K562 (cell line): ENCODE measurements around the gene JSRP1. TPM values are rescaled to one million over a fixed set of nuclear protein-coding genes. Genes with fewer than 3 reads are reported as not detected.

Experiments
- ETS2 ChIP-seq: IDR thresholded peaks from 2 replicates; pipeline ENCODE4 v1.6.1; 2016; ENCODE audit warnings: borderline replicate concordance, missing genetic modification characterization, mild to moderate bottlenecking, moderate library complexity, missing compliant biosample characterization; ENCODE audit not compliant: poor library complexity, severe bottlenecking
- HNRNPH1 ChIP-seq: fragments of 200-400 bp; formaldehyde crosslinking; optimal IDR thresholded peaks from 2 replicates; pipeline ENCODE3; 2017; ENCODE audit warnings: low read depth, mild to moderate bottlenecking, low read length, moderate library complexity
- KAT7 ChIP-seq: sonication (generic); formaldehyde crosslinking; IDR thresholded peaks from 2 replicates; pipeline ENCODE4 v1.8.0; 2022; ENCODE audit warnings: missing genetic modification reagents, mild to moderate bottlenecking, borderline replicate concordance
- MYNN ChIP-seq, 2 experiments: sonication (generic); formaldehyde crosslinking in 1 of 2; IDR thresholded peaks; 2 replicates each; pipeline versions ENCODE4 v1.5.0 to v1.6.1; 2016 to 2020; ENCODE audit warnings: antibody characterized with exemption in 1 of 2, missing genetic modification reagents in 1 of 2
- RBM34 ChIP-seq: fragments of 200-400 bp; formaldehyde crosslinking; IDR thresholded peaks from 2 replicates; pipeline ENCODE4 v1.6.1; 2018; ENCODE audit warnings: low read length, borderline replicate concordance; ENCODE audit not compliant: insufficient read depth
- ZNF354B ChIP-seq: fragments of 250-450 bp; sonication (Bioruptor Pico); IDR thresholded peaks from 2 replicates; pipeline ENCODE4 v1.4.0; 2020
- polyA plus RNA-seq, 8 experiments: library from polyadenylated mRNA; depleted of rRNA in 4 of 8; stranded (reverse) in 5 of 8; unstranded in 3 of 8; fragments of >200 nt; fragmentation: Nextera tagmentation in 2 of 8; fragmentation: Illumina TruSeq in 1 of 8; extraction: Ambion mirVana in 2 of 8; extraction: Trizol in 1 of 8; gene quantifications; 2 replicates each; pipeline versions ENCODE4 v1.2.1 to v1.2.3, GENCODE V29; 2011 to 2014; ENCODE audit warnings: inconsistent platforms in 1 of 8, missing spikeins in 1 of 8
- total RNA-seq, 7 experiments: library from RNA; depleted of rRNA in 6 of 7; stranded (reverse); fragments of >200 nt in 6 of 7; fragmentation: Illumina TruSeq in 2 of 7; extraction: Trizol in 2 of 7; gene quantifications; 2 replicates each; pipeline versions ENCODE4 v1.2.1 to v1.2.3, GENCODE V29; 2011 to 2021; ENCODE audit warnings: low replicate concordance in 1 of 7
- TF ChIP-seq, protein P1 (sequence below): fragments of 250-450 bp; sonication (Bioruptor Pico); IDR thresholded peaks from 2 replicates; pipeline ENCODE4 v1.4.0; 2020; ENCODE audit warnings: borderline replicate concordance
- TF ChIP-seq, protein P2 (sequence below), 2 experiments: fragments of 250-450 bp in 1 of 2; fragments of 450-650 bp in 1 of 2; sonication (Bioruptor Pico) in 1 of 2; IDR thresholded peaks; 2 replicates each; pipeline versions ENCODE4 v1.6.1 to v1.8.0; 2016 to 2021; ENCODE audit warnings: mild to moderate bottlenecking in 2 of 2, moderate library complexity in 2 of 2, missing compliant biosample characterization in 1 of 2, missing genetic modification characterization in 1 of 2
- TF ChIP-seq, protein P3 (sequence below), 2 experiments: fragments of 450-650 bp; formaldehyde crosslinking in 1 of 2; IDR thresholded peaks; 2 replicates each; pipeline versions ENCODE4 v1.4.0 to v1.6.1; 2014 to 2020; ENCODE audit warnings: mild to moderate bottlenecking in 2 of 2, borderline replicate concordance in 1 of 2, low read depth in 1 of 2
- TF ChIP-seq, protein P4 (sequence below): fragments of 450-650 bp; formaldehyde crosslinking; IDR thresholded peaks from 2 replicates; pipeline ENCODE4 v1.4.0; 2020; ENCODE audit warnings: mild to moderate bottlenecking, moderate library complexity
- TF ChIP-seq, protein P5 (sequence below): fragments of 250-450 bp; sonication (Bioruptor Pico); IDR thresholded peaks from 2 replicates; pipeline ENCODE4 v1.5.1; 2021; ENCODE audit warnings: mild to moderate bottlenecking

The JSRP1 gene
- total and polyA plus RNA-seq, 9 of the 15 experiments (the other 6 are each of a cell fraction or from before 2014, with no cell fraction given), result 0.08 to 1.2 (median 0.51) TPM; not detected in 4

DNA sequence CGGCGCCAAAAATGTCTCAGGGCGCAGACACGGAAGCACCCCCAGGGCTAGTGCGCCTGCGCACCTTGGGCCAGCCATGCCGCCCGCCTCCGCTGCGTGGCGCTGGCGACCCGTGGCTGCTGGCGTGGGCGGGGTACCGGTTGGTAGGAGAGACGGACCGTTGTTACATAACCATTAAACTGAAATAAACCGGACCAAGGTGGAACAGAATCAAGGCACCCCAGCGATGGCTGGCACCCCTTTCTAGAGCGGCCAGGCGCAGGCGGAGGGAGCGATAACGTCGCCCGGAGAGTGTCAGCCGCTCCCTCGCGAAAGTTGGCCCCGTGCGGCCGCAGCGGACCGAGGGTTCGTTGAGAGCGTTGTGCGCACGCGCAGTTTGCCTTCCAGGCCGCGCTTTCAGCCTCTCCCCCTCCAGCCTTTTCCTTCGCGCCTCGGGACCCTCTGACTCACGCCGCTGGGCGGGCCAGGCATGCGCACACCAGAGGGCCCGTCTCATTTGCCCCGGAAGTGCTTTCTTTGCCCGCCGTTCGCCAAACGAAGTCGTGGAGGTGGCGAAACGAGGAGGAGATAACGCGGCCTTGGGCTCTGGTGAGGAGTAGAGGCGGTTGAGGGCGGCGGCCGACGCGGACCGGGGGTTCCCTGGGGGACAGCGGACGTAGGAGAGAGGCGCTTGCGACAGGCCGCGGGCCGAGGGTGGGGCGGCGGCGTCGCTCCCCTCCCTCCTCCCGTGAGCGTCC, 19.7 kb downstream of the JSRP1 start, which contains the start of the genes PLEKHJ1 and SF3A2 (continued):
- TF ChIP-seq, protein P1, sequence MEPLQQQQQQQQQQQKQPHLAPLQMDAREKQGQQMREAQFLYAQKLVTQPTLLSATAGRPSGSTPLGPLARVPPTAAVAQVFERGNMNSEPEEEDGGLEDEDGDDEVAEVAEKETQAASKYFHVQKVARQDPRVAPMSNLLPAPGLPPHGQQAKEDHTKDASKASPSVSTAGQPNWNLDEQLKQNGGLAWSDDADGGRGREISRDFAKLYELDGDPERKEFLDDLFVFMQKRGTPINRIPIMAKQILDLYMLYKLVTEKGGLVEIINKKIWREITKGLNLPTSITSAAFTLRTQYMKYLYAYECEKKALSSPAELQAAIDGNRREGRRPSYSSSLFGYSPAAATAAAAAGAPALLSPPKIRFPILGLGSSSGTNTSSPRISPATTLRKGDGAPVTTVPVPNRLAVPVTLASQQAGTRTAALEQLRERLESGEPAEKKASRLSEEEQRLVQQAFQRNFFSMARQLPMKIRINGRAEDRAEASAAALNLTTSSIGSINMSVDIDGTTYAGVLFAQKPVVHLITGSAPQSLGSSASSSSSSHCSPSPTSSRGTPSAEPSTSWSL (CRISPR knock-in tag), result no peak; the same call in 1 of the 2 replicates
- TF ChIP-seq ZNF354B (CRISPR knock-in tag) (no peak), RBM34 (no peak), HNRNPH1 (no peak), KAT7 (CRISPR knock-in tag) (peak; percentile 83; the same call in 1 of the 2 replicates), ETS2 (no peak), MYNN (IDR thresholded peaks at IDR 0.05) (no peak), MYNN (CRISPR knock-in tag; IDR thresholded peaks at IDR 0.05) (no peak)
- TF ChIP-seq, protein P2, sequence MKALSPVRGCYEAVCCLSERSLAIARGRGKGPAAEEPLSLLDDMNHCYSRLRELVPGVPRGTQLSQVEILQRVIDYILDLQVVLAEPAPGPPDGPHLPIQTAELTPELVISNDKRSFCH (CRISPR knock-in tag; IDR thresholded peaks at IDR 0.05), result no peak
- TF ChIP-seq, protein P2 (tag; IDR thresholded peaks at IDR 0.05), result peak; percentile 90
- TF ChIP-seq, protein P3, sequence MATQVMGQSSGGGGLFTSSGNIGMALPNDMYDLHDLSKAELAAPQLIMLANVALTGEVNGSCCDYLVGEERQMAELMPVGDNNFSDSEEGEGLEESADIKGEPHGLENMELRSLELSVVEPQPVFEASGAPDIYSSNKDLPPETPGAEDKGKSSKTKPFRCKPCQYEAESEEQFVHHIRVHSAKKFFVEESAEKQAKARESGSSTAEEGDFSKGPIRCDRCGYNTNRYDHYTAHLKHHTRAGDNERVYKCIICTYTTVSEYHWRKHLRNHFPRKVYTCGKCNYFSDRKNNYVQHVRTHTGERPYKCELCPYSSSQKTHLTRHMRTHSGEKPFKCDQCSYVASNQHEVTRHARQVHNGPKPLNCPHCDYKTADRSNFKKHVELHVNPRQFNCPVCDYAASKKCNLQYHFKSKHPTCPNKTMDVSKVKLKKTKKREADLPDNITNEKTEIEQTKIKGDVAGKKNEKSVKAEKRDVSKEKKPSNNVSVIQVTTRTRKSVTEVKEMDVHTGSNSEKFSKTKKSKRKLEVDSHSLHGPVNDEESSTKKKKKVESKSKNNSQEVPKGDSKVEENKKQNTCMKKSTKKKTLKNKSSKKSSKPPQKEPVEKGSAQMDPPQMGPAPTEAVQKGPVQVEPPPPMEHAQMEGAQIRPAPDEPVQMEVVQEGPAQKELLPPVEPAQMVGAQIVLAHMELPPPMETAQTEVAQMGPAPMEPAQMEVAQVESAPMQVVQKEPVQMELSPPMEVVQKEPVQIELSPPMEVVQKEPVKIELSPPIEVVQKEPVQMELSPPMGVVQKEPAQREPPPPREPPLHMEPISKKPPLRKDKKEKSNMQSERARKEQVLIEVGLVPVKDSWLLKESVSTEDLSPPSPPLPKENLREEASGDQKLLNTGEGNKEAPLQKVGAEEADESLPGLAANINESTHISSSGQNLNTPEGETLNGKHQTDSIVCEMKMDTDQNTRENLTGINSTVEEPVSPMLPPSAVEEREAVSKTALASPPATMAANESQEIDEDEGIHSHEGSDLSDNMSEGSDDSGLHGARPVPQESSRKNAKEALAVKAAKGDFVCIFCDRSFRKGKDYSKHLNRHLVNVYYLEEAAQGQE (IDR thresholded peaks at IDR 0.05; ENCODE audit: borderline replicate concordance), result peak; percentile 96
- TF ChIP-seq, protein P3 (CRISPR knock-in tag; IDR thresholded peaks at IDR 0.05; ENCODE audit: low read depth), result peak; percentile 19
- TF ChIP-seq, protein P4, sequence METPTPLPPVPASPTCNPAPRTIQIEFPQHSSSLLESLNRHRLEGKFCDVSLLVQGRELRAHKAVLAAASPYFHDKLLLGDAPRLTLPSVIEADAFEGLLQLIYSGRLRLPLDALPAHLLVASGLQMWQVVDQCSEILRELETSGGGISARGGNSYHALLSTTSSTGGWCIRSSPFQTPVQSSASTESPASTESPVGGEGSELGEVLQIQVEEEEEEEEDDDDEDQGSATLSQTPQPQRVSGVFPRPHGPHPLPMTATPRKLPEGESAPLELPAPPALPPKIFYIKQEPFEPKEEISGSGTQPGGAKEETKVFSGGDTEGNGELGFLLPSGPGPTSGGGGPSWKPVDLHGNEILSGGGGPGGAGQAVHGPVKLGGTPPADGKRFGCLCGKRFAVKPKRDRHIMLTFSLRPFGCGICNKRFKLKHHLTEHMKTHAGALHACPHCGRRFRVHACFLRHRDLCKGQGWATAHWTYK (CRISPR knock-in tag), result peak; percentile 88
- TF ChIP-seq, protein P5, sequence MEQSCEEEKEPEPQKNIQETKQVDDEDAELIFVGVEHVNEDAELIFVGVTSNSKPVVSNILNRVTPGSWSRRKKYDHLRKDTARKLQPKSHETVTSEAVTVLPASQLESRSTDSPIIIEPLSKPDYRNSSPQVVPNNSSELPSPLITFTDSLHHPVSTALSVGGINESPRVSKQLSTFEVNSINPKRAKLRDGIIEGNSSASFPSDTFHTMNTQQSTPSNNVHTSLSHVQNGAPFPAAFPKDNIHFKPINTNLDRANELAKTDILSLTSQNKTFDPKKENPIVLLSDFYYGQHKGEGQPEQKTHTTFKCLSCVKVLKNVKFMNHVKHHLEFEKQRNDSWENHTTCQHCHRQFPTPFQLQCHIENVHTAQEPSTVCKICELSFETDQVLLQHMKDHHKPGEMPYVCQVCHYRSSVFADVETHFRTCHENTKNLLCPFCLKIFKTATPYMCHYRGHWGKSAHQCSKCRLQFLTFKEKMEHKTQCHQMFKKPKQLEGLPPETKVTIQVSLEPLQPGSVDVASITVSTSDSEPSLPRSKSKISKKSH (CRISPR knock-in tag), result no peak
